KMS-11 (cell line): Measurements from ENCODE around the gene NPHP4.

ENCODE experiments used
- H2AFZ ChIP-seq: fragments of 200-600 bp; sonication (generic); 2 replicates; pipeline ENCODE4 v1.6.1; 2016; ENCODE audit warnings: antibody characterized with exemption, mixed run types, low read depth
- H3K27ac ChIP-seq: fragments of 200-600 bp; sonication (generic); 2 replicates; pipeline ENCODE4 v1.6.1; 2016; ENCODE audit warnings: mild to moderate bottlenecking, mixed run types
- H3K27me3 ChIP-seq: fragments of 200-600 bp; sonication (generic); 2 replicates; pipeline ENCODE4 v1.6.1; 2017; ENCODE audit warnings: mild to moderate bottlenecking, low read depth, mixed run types, moderate library complexity; ENCODE audit not compliant: insufficient read depth
- H3K36me3 ChIP-seq: fragments of 200-600 bp; sonication (generic); 2 replicates; pipeline ENCODE4 v1.6.1; 2017; ENCODE audit warnings: mild to moderate bottlenecking, mixed run types; ENCODE audit not compliant: insufficient read depth
- H3K4me1 ChIP-seq: fragments of 200-600 bp; sonication (generic); 2 replicates; pipeline ENCODE4 v1.6.1; 2016; ENCODE audit warnings: mild to moderate bottlenecking, low read depth, mixed run types; ENCODE audit not compliant: poor library complexity, severe bottlenecking
- H3K4me2 ChIP-seq: fragments of 200-600 bp; sonication (generic); 2 replicates; pipeline ENCODE4 v1.7.0; 2016; ENCODE audit warnings: mild to moderate bottlenecking, mixed run types
- H3K4me3 ChIP-seq: fragments of 200-600 bp; sonication (generic); IDR thresholded peaks from 2 replicates; pipeline ENCODE4 v1.6.1; 2017; ENCODE audit warnings: low read depth, low read length, mixed read lengths; ENCODE audit not compliant: insufficient read depth
- H3K79me2 ChIP-seq: fragments of 200-600 bp; sonication (generic); 2 replicates; pipeline ENCODE4 v1.6.1; 2016; ENCODE audit warnings: low read depth, mixed run types; ENCODE audit not compliant: insufficient read depth
- H3K9ac ChIP-seq: fragments of 200-600 bp; sonication (generic); 2 replicates; pipeline ENCODE4 v1.6.1; 2016; ENCODE audit warnings: mild to moderate bottlenecking, mixed run types
- H4K20me1 ChIP-seq: fragments of 200-600 bp; sonication (generic); 2 replicates; pipeline ENCODE4 v1.6.1; 2016; ENCODE audit warnings: mild to moderate bottlenecking, mixed run types; ENCODE audit not compliant: insufficient read depth
- CTCF ChIP-seq: fragments of 200-600 bp; sonication (generic); conservative IDR thresholded peaks from 2 replicates; pipeline ENCODE4 v1.6.1; 2017; ENCODE audit warnings: low read depth, mild to moderate bottlenecking, antibody characterized with exemption, low read length, moderate library complexity, mixed read lengths

The NPHP4 gene

GRCh38 chr1:5906966-5907365 lies 85.3 kb downstream of the NPHP4 start:
- TF ChIP-seq CTCF: no peak
- H4K20me1 ChIP-seq: no peaks in the 10 kb centered on the region
- H3K9ac ChIP-seq: no peak overlapping the region
- no peak overlapping the region for H3K4me3 ChIP-seq
- H3K4me2 ChIP-seq: no peak overlapping the region
- no peaks in the 10 kb centered on the region for H3K79me2 ChIP-seq
- H3K27me3 ChIP-seq: no peaks in the 10 kb centered on the region
- H3K4me1 ChIP-seq: no peaks in the 10 kb centered on the region
- no peak overlapping the region for H3K27ac ChIP-seq
- H3K36me3 ChIP-seq: no peaks in the 10 kb centered on the region
- H2AFZ ChIP-seq: no peak overlapping the region

GRCh38 chr1:5906116-5906515 lies 86.1 kb downstream of the NPHP4 start:
- Histone ChIP-seq H3K4me2 (no peak overlapping the region), H3K9ac (no peak overlapping the region), H3K79me2 (no peaks in the 10 kb centered on the region), H2AFZ (no peak overlapping the region), H3K4me1 (no peaks in the 10 kb centered on the region), H4K20me1 (no peaks in the 10 kb centered on the region), H3K27ac (no peak overlapping the region), H3K4me3 (no peak overlapping the region), H3K36me3 (no peaks in the 10 kb centered on the region), H3K27me3 (no peaks in the 10 kb centered on the region)
- no peak for TF ChIP-seq CTCF

- no peaks in the 10 kb centered on the region for H4K20me1 ChIP-seq
These were observed 86.8 kb downstream of the NPHP4 start for GRCh38 chr1:5905436-5905835.

GRCh38 chr1:5904551-5904950 lies 87.7 kb downstream of the NPHP4 start:
- H3K4me3 ChIP-seq: no peak overlapping the region
- TF ChIP-seq CTCF: no peak
- no peaks in the 10 kb centered on the region for H3K4me1 ChIP-seq
- no peak overlapping the region for H3K4me2 ChIP-seq
- H4K20me1 ChIP-seq: no peaks in the 10 kb centered on the region
- no peak overlapping the region for H2AFZ ChIP-seq
- no peak overlapping the region for H3K27ac ChIP-seq
- H3K9ac ChIP-seq: no peak overlapping the region
- no peaks in the 10 kb centered on the region for H3K27me3 ChIP-seq
- no peaks in the 10 kb centered on the region for H3K36me3 ChIP-seq
- H3K79me2 ChIP-seq: no peaks in the 10 kb centered on the region

More at GRCh38 chr1:5905436-5905835, 86.8 kb downstream of the NPHP4 start:
- Histone ChIP-seq H3K4me2 (no peak overlapping the region), H3K4me3 (no peak overlapping the region), H3K27me3 (no peaks in the 10 kb centered on the region), H3K79me2 (no peaks in the 10 kb centered on the region), H3K4me1 (no peaks in the 10 kb centered on the region), H3K36me3 (no peaks in the 10 kb centered on the region), H3K9ac (no peak overlapping the region), H3K27ac (no peak overlapping the region), H2AFZ (no peak overlapping the region)
- TF ChIP-seq CTCF: no peak

GRCh38 chr1:5903680-5904079 lies 88.5 kb downstream of the NPHP4 start:
- Histone ChIP-seq H4K20me1 (no peaks in the 10 kb centered on the region), H3K27ac (no peak overlapping the region), H3K9ac (no peak overlapping the region), H3K4me3 (no peak overlapping the region), H2AFZ (no peak overlapping the region), H3K4me2 (no peak overlapping the region), H3K36me3 (no peaks in the 10 kb centered on the region), H3K4me1 (no peaks in the 10 kb centered on the region), H3K79me2 (no peaks in the 10 kb centered on the region), H3K27me3 (no peaks in the 10 kb centered on the region)
- TF ChIP-seq CTCF: no peak
